B cell (primary cell): ENCODE data around the gene PRXL2B.

Experiments
- CTCF ChIP-seq: fragments of 200-600 bp; IDR thresholded peaks from one replicate; pipeline ENCODE4 v1.8.0; 2022; ENCODE audit warnings: antibody characterized with exemption, mild to moderate bottlenecking
- EZH2 ChIP-seq: IDR thresholded peaks from 2 replicates; pipeline ENCODE4 v1.6.1; 2012; ENCODE audit warnings: borderline replicate concordance, low read depth, mild to moderate bottlenecking, moderate library complexity, low read length; ENCODE audit not compliant: insufficient read depth, poor library complexity, severe bottlenecking

DNA sequence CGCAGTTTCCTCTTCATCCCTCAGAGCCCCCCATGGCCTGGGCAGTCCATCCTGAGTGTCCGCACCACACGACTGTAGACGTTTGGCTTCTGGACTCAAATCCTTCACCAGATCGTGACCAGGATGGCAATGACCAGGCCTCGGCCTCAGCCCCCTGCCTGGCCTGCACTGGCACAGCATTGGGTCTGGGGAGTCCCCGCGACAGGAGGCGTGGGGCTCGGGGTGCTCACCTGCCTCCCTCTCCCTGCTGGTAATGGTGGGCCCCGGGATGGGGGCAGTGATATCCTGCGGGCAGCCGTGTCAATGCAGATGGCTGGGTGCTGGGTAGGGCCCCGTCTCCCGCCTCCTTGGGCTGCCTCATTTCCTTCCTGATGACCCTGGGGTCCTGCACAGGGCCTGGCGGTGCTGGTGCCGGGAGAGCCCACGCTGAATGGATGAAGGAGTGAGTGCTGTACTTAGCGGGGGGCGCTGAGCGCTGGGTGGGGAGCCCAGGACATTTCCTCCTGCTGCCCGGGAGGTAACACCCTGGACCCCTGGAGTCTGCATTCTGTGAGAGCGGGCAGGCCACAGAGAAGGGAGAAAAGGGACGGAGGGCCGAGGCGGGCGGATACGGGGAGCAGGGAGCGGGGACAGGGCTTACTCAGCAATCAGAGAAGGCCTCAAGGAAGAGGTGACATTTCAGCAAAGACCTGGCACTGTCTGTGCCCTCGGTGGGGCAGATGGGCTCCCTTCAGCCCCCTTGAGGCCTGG lies 32.5 kb upstream of the PRXL2B start:
- TF ChIP-seq CTCF (no peak), EZH2 (no peak)
